Fibroblast of skin of left biceps (primary cell): Measurements from ENCODE around the gene ADAM12.

Experiments used
- DNase-seq, 2 experiments: peaks; one replicate each; pipeline ENCODE4 v3.0.0-alpha.2; 2013; ENCODE audit warnings: low read depth in 2 of 2

ADAM12 gene

DNA sequence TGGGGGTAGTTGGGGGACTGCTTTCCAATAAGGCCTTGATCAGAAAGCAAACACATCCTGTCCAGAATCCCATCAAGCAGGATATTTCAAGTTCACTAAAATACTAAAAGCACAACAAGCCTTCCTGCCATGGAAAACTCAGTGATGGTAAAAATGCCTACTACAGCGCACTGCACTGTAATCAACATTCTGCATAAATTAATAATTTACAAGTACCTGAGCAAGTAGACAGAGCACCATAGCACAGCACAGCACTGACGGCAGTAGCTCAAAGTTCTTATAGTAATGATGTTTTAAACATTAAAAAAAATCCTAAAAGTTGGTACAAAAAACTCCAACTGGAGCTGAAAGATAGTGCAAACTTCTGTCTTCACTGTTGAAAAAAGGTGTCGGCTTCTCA, 371.4 kb downstream of the ADAM12 start:
- DNase-seq = no peak

DNA sequence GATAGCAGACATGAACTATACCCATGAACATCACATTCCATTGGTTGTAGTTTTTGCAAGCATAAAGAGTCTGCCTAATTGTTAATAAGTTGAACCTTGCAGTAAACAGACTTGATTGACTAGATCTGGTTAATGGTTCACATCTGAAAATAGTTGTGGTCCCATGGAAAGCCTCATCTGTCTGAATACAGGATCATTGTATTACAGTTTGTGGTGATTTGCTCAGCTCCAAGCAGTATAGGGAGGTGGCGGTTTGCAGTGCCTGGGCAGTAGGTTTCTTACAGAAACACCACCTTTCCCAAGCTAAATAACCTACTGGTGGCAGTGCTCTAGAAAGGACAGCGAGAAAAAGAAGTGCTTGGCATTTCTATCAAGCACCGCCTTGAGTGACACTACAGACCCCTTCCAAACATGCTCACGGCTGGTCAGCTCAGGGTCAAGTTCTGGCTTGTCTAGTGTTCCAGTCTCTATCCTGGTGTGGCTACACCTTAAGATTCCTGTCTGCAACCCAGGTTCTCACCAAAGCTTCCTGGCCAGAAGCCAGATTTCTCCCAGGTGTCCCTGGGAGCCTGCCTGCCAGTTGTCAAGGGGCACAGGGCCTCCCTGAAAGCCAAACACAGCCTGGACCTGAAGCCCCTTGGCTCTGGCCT, 372.0 kb downstream of the ADAM12 start:
- DNase-seq = no peak

DNA sequence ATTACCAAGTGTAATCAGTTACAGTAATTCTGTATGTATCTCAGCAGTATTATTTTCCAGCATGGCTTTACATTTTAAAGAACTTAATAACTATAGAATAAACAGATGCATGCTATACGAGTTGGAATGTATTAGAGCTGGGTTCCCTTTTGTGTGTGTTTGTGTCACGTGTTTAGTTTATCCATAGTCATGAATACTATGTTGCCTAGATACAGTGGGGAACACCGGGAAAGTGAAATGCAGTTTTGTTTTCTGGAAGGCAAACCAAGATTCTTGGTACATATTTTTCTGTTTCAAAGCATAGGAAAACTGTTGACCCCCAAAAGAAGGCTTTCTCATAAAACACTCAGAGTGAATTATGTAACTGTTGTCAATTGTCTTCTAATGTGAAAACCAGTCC, 372.9 kb downstream of the ADAM12 start:
- DNase-seq = no peak

DNA sequence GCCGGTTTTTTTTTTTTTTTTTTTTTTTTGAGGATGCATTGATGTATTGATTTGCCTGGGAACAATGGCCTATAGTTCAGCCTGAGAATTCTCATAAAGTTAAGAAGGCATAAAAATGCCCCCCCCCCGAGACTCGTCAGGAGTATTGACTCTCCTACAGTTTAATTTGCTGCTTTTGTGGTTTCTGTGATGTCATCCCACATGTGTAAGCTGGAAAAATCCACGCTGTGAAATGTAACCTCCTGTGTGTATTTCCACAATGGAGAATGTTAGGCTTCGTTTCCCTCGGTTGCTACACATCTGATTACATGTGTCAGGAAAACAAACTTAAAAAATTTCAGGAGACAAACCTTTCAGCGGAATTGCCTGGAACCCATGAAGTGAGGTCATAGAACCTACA, 374.0 kb downstream of the ADAM12 start:
- DNase-seq = peak; percentile 52 to 54

DNA sequence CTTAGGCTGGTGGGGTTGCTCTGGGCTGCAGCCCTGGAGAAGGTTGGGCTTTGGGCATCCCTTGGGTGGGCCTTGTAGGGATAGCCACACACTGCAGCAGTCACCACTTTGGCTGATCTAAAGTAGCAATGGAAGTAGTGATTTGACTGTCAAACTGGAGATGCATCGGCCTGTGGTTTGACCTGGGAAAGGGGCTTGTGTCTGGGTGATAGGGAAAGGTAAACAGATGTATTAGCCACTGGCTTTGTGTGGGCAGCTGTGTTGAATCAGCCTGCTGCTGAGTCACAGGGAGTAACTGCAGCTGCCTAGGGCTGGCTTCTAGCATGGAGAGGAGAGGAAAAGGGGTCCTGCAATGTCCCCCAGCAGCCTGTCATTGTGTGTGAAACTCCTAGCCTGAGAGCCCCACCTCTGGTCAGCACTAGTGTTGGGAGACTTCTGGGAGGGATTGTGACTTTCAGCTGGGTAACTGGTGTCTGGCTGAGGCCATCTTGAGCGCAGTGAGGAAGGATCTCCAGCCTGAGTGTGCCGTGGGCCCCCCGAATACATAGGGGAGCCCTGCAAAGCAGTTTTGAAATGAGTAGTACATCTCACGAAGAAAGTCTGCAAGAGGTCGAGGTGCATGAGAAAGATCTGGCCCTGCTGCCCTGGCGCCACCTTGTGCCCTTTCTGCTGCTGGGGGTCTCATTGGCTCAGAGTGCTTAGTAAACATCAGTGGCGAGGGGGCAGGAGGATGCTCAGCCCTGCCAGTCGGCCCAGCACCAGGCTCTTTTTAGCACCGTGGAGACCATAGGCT, 374.6 kb downstream of the ADAM12 start:
- peak; percentile 19 to 22 for DNase-seq

DNA sequence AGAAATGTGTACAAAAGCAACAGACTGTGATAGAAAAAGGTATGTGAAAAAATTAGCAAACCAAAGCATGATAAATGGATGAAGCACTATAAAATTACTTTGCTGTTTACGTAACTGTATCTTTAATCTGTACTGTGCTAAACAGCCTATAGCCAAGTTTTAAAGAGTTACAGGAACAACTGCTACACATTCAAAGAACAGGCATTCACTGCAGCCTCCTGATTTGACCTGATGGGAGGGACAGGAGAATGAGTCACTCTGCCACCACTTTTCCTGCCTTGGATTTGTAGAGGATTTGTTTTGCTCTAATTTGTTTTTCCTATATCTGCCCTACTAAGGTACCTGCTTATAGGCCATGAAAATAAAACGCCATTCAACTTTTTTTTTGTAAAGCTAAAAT, 375.8 kb downstream of the ADAM12 start:
- DNase-seq = no peak

DNA sequence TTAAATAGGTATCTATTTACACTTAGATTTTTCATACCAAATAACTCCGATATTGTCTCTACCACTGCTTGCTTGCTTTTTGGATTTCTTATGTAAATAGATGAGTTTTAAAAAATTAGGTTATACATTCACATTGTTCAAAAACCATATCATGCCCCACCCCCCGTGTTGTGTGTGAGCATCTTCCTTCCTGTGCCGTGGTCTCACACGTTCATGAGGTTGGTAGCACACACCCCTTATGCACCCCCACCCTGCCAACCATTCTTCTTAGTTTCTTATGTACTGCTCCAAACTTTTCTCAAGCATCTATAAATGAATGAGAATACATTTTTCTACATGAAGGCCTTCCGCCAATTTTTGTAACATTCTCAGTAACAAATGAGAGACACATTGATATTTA, 376.3 kb downstream of the ADAM12 start:
- DNase-seq = no peak

DNA sequence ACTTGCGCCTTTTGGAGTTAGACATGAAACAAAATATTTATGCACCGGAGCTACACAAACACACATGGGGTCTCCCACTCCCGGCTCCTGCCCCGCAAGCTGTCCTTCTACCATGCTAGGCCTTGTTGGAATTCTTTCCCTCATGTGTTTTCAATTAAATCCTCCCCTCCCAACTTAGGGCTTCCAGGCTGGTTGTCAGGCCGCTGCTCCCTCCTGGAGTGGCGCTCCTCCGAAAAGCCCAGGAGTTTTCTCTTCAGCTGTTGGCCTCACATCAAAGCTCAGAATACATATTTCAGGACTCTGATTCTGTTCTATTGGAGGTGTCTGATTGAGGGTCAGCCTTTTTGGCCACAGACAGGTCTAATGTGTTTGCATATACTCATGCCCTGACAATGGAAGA, 378.6 kb downstream of the ADAM12 start:
- peak; percentile 12 to 16 for DNase-seq

DNA sequence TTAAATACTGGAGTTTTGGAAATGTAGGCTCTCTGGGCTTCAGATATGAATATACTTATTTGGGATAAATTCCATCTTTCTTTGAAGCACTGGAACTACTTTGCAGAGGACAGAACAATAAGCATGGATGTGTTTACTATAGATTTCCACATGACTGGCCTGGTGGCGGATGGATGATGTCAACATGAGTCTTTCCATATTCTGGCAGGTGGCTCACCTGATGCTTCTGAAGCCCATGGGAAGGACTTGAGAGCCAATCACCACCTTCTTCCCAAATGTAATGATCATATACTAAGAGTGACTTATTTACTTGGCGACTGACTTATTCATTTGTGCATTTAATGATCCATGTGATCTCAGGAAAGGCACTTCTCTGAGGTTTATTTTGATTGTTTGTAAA, 381.4 kb downstream of the ADAM12 start:
- no peak for DNase-seq

DNA sequence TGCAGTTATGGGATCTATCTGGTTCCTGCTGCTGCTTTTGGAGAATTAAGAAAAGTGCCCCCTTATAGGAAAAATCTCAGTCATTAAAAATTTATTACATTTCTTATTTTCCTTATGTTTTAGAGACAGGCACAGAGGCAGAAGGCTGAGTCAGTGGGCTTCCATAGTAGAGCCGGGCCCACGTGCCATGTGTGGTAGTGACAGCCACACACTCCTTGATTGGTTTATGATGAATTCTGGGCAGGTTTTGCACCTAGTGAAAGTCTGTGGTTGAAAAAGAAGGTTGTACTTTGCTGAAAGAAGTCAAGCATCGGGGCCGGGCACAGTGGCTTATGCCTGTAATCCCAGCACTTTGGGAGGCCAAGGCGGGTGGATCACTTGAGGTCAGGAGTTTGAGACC, 382.0 kb downstream of the ADAM12 start:
- DNase-seq = no peak

DNA sequence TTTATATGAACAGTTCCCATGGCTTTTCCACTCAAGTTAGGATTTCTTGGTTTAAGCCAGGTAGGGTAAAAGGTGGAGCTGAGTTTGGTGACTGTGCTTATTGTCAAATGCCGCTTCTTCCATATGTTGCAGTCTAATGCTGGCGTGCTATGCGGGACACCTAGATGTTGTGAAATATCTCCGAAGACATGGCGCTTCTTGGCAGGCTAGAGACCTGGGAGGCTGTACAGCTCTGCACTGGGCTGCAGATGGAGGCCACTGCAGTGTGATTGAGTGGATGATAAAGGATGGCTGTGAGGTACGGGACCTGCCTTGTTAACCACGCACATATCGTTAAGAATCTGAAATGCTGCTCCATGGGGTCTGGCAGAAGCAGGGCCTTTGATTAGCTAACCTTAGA, 383.5 kb downstream of the ADAM12 start:
- DNase-seq = no peak

DNA sequence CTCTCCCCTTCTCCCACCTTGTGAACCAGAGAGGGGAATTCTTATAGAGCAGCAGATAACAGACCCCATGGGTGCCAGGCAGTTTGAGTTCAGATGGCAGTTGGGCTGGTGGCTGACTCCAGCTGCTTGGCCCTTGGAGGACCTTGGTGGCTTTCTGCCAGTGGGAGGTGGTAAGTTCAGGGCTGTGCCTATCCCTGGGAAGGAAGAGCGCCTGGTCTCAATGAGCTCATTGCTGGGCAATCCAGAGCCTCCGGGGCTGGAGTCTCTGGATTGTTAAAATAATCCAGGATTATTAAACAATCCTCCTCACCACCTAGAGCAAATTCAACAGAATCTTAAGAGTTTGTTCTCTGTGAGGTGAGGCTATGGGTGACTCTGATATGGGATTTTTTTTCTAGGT, 386.7 kb downstream of the ADAM12 start:
- DNase-seq = no peak

DNA sequence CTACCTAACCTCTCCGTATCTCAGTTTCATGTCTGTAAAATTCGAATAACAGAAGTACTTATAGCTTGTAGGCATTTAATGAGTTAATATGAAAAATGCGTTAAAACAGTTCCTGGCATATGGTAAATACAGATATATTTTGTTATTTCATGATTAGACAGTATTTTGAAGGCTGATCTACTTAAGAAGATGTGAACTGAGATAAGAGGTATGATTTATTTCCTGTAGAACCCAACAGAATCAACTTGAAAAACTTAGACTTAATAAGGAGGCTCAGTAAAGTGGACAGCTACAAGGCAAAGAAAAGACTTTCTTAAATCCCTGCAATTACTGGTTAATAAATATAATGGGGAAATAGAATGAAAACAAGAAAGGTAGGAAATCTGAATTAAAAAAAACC, 388.6 kb downstream of the ADAM12 start:
- DNase-seq = no peak

DNA sequence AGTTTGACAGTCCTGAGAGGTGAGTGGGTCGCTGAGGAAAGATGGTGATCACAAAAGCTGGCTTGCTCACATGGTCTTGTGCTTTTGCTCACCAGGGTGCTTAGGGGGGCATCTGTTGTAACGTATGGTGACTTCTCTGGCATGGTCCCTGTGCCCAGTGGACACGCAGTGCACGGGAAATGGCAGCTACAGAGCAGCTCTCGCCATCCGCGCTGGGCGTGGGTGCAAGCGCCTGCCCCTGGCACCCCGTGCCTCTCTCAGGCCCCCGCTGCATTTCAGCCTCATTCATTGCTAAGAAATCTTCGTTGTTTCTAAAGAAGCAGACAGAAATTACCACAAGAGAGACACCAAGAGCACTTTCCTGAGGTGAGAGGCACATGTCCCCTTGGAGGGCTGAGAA, 390.7 kb downstream of the ADAM12 start:
- no peak for DNase-seq

DNA sequence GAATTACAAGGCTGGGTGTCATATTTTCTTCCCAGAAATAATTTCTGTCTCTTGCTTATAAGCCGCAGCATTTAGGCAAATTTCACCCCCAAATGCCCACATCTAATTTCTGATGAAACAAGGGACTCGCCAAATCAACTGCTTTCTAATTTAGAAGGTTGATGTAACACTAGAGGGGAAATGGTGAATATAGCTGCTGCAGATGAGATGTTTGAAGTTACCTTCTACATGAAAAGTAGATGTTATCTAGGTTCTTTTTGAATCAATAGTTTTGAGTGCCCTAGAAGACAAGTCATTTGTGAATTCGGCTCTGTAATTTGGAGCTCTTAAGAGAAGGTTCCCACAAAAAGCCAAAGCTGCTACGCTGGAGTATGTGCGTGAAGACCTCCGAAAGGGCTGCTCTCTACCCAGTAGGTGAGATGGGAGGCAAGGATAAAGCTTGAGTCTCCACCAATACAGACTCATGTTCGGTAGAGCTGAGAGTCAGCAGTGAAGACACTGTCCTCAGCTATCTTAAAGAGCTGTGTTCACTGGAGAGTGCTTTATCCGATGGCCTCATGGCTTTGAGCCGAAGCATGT, 392.5 kb downstream of the ADAM12 start:
- no peak for DNase-seq

DNA sequence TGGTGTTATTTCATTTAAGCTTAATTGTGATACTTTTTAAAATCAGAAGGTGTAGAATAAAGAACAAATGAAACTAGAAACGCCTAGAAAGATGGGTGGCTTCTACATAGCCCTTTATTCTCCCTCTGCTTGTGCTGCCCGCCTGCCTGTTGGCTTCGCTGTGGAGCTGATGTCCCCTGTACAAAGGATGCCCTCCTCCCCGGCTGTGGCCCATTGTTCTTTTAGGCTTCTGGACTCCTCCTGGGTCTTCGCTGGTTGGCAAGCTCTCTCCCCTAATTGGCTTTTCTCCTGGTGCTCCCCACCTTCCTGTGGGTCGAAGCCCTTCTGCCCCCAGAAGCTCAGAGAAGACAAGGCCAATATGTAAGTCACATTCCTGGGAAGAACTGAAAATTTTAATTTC, 393.7 kb downstream of the ADAM12 start:
- DNase-seq = no peak

DNA sequence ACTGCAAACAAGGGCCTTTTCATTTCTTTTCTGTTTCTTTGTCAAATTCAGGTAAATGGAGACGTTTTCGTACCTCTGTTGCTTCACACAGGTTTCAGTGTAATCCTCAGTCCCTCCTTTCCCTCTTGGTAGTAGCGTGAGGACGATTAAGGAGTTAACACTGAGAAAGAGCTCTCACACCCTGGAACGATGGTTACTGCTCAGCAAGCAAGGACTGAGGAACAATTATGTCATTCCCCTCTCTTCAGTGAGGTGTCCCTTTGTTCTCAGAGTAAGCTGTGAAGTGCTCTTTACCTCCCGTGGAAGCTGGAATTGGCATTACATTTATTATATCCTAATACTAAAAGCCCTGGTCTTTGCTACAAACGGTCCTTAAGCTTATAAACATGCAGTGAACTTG, 396.0 kb downstream of the ADAM12 start:
- DNase-seq = no peak

DNA sequence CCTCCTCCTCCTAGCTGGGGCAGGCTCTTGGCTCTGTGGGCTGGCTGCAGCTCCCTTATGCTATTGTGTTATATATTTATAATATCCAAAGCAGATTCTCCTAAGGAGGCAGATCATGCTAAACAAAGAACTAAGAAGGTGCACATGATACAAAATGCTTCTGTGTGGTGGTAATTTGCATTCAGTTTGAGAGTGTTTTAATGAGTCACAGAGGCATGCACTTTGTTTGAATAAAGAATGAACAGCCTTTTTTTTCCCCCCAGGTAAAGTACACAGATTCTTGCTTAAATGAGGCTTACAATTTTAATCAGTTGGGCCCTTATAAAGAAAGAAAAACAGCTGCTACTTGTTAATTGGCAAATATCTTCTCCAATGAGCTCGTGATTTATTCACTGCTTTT, 396.9 kb downstream of the ADAM12 start:
- no peak for DNase-seq

DNA sequence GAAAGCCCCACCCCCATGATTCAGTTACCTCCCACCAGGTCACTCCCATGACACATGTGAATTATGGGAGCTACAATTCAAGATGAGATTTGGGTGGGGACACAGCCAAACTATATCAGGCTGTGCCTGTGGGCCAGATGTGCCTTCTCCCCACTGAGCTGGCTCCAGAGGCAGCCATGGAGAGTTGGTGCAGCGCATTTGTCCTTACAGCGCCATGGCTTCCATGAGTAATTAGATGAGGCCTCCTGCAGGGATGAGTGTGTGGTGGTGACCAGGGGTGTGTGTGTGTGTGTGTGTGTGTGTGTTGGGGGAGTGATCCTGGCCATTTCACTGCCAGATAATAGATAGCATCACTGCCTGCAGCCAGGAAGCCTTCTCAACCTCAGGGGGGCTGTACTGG, 397.3 kb downstream of the ADAM12 start:
- no peak for DNase-seq

DNA sequence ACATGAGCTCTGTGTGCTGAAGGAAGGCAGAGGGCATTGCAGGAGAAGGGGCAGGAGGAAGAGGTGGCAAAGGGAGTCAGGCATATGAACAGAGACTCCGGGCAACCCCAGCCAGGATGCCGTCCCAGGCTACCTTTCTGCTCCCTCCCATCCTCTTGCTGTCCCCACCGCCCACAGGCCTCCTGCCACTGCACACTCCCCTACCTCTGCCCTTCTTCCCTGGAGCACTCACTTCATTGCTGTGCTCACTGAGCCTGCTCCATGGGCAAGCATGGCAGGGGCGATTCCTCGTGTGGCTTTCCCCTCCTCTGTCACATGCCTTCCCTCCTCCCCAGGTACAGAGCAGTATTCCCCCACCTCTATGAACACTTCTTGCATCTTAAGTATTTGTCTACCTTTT, 398.5 kb downstream of the ADAM12 start:
- DNase-seq = no peak

DNA sequence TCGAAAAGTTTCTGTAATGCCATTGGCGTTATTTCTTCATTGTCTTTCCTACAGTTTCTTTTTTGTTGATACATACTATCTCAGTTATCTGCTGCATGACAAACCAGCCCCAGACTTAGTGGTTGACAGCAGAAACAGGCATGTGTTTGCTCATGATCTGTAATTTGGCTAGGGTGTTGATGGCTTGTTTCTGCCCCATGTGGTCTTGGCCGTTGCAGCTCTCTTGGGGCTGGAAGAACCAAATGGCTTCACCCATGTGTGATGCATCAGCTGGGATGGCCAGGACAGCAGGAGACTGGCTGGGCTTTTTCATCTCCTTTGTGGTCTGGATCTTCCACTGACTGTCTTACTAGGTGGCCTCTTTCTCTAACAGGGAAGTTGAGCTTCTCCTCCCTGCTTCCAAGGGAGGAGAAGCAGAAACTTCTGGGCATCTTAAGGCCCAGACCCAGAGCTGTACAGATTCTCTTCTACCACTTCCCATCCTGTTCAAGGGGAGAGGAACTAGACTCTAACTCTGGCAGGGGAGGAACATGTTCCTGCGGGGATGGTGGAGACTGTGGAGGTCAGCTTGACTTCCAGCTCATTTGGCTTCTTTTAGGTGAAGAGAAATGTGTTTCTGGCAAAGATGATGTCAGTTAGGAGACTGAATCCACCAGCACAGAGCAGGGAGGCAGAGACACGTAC, 402.6 kb downstream of the ADAM12 start:
- no peak for DNase-seq

DNA sequence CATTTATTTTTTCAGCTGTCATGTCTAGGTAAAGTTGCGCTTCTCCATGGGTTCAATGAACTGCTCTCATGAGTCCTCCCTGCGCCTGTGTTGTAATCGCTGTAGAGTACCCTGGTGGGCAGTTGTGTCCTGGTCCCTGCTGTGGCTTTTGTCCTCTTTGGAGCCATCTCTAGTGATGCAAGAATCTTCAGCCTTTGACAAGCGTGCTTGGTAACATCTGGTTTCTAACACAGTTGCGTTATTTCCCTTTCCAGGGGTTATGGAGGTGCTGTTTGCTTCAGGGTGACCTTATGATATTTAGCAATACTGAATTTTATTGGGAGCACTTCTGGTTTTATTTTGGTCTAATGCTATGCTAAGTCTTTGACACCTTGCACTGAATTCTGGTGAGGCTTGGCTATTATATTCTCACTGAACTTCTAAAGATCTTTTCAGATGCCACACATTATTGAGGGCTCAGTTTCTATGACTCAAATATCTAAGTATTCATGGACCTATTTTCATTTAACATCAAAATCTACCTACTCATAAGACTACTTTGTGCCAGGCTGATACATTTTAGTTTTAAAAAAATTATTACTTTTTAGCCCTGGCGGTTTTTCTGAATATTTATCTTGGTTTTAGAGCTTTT, 403.3 kb downstream of the ADAM12 start:
- no peak for DNase-seq
